Smooth muscle cell (in vitro differentiated cells): Measurements from ENCODE around the gene NUP37. TPM values are rescaled to one million over a fixed set of nuclear protein-coding genes. Genes with fewer than 3 reads are reported as not detected.

Source experiments
- DNase-seq: peaks from one replicate; lab custom pipeline; 2025; ENCODE audit not compliant: unreplicated experiment; lab: John Stamatoyannopoulos, UW
- H2AFZ ChIP-seq: fragments of 200-600 bp; sonication (generic); 2 replicates; pipeline ENCODE4 v1.6.0; 2016; ENCODE audit warnings: antibody characterized with exemption, low read depth, mild to moderate bottlenecking
- H3F3A ChIP-seq: fragments of 200-600 bp; sonication (generic); 2 replicates; pipeline ENCODE4 v1.6.0; 2017; ENCODE audit warnings: antibody characterized with exemption, low read depth
- H3K27ac ChIP-seq: fragments of 200-600 bp; sonication (generic); 2 replicates; pipeline ENCODE4 v1.5.1; 2016; ENCODE audit warnings: low read depth, mild to moderate bottlenecking
- H3K27me3 ChIP-seq: fragments of 200-600 bp; sonication (generic); 2 replicates; pipeline ENCODE4 v1.6.1; 2016; ENCODE audit warnings: low read depth, mild to moderate bottlenecking
- H3K36me3 ChIP-seq: fragments of 200-600 bp; sonication (generic); 2 replicates; pipeline ENCODE4 v1.5.1; 2016; ENCODE audit warnings: low read depth
- H3K4me1 ChIP-seq: fragments of 200-600 bp; sonication (generic); 2 replicates; pipeline ENCODE4 v1.5.1; 2016; ENCODE audit warnings: low read depth
- H3K4me2 ChIP-seq: fragments of 200-600 bp; sonication (generic); 2 replicates; pipeline ENCODE4 v1.6.0; 2016; ENCODE audit warnings: mild to moderate bottlenecking
- H3K4me3 ChIP-seq: fragments of 200-600 bp; sonication (generic); 2 replicates; pipeline ENCODE4 v1.5.1; 2016; ENCODE audit warnings: mild to moderate bottlenecking
- H3K79me2 ChIP-seq: fragments of 200-600 bp; sonication (generic); 2 replicates; pipeline ENCODE4 v1.6.0; 2016; ENCODE audit warnings: low read depth, mild to moderate bottlenecking
- H3K9ac ChIP-seq: fragments of 200-600 bp; sonication (generic); 2 replicates; pipeline ENCODE4 v1.6.0; 2016; ENCODE audit warnings: low read depth
- H3K9me3 ChIP-seq: fragments of 200-600 bp; sonication (generic); replicated peaks from 2 replicates; pipeline ENCODE4 v1.5.1; 2016; ENCODE audit warnings: low read depth
- H4K20me1 ChIP-seq: fragments of 200-600 bp; sonication (generic); 2 replicates; pipeline ENCODE4 v1.6.0; 2016; ENCODE audit warnings: low read depth
- CTCF ChIP-seq: fragments of 200-600 bp; sonication (generic); IDR thresholded peaks from 2 replicates; pipeline ENCODE4 v1.5.1; 2017; ENCODE audit warnings: borderline replicate concordance, mild to moderate bottlenecking, antibody characterized with exemption; ENCODE audit not compliant: insufficient read depth, poor library complexity, severe bottlenecking
- WGBS: methylation state at CpG from one replicate; pipeline ENCODE4 v1.1.7; 2016; ENCODE audit warnings: low lambda C conversion rate; 5-methylcytosine and 5-hydroxymethylcytosine counted together
- polyA plus RNA-seq: library from polyadenylated mRNA; unstranded; fragments of >200 nt; fragmentation: Nextera tagmentation; extraction: Ambion mirVana; gene quantifications from 2 replicates; pipeline ENCODE4 v1.2.1, GENCODE V29; 2016
- total RNA-seq: library from RNA; depleted of rRNA; stranded (reverse); fragments of >200 nt; gene quantifications from 2 replicates; pipeline ENCODE4 v1.2.3, GENCODE V29; 2014

Gene NUP37
- total and polyA plus RNA-seq, 2 experiments from 2014 or later = 35.7 to 57.6 TPM

GRCh38 chr12:102023343-102023930 is 96.5 kb downstream of the NUP37 start:
- no peak for TF ChIP-seq CTCF
- Histone ChIP-seq H3K27ac (no peak overlapping the region), H3K9me3 (no peaks in the 10 kb centered on the region), H3K4me3 (no peak overlapping the region), H3K4me1 (no peaks in the 10 kb centered on the region), H3K9ac (no peak overlapping the region), H4K20me1 (no peaks in the 10 kb centered on the region), H3K79me2 (no peaks in the 10 kb centered on the region), H3K36me3 (no peaks in the 10 kb centered on the region), H3K27me3 (no peaks in the 10 kb centered on the region), H2AFZ (no peak overlapping the region), H3K4me2 (no peak overlapping the region), H3F3A (no peaks in the 10 kb centered on the region)
- DNase-seq = no peak
- WGBS = 89% methylated on average over 3 of the region's 3 CpGs

Other genes starting within 250 kb of the NUP37 start
- gene DRAM1, start 242.5 kb downstream of the NUP37 start, total RNA-seq = 22.7 and 29.3 TPM in 2 replicates
- 29.5 and 31.2 TPM in 2 replicates for gene DRAM1, start 242.5 kb downstream of the NUP37 start, polyA plus RNA-seq
- gene WASHC3, start 58.1 kb downstream of the NUP37 start, total RNA-seq = 53.2 and 58.5 TPM in 2 replicates
- 70.1 and 71.7 TPM in 2 replicates for gene WASHC3, start 58.1 kb downstream of the NUP37 start, polyA plus RNA-seq
- 7.9 and 8.2 TPM in 2 replicates for gene PARPBP, start 69 bp upstream of the NUP37 start, total RNA-seq
- 3.7 and 4.7 TPM in 2 replicates for gene PARPBP, start 69 bp upstream of the NUP37 start, polyA plus RNA-seq
- gene PMCH, start 77.7 kb upstream of the NUP37 start, total RNA-seq = not detected in 2 replicates
- not detected in 2 replicates for gene PMCH, start 77.7 kb upstream of the NUP37 start, polyA plus RNA-seq